ENCODE measurements around the gene KLHL15. TPM values are rescaled to one million over a fixed set of nuclear protein-coding genes. Genes with fewer than 3 reads are reported as not detected.

Gene KLHL15
- total and polyA plus RNA-seq, 2 donors (not counting 3 experiments of a cell fraction or from before 2014, with no cell fraction given), result 1.4 to 3.6 TPM

GRCh38 chrX:23989689-23990088 is 37.3 kb downstream of the KLHL15 start:
- BruUV-seq (replicated peaks), result no TSS peak
- no peak for FAIRE-seq
- Histone ChIP-seq H3K27me3 (ENCODE audit: control insufficient read depth in 2 of 2, insufficient read depth in 2 of 2, low read length in 2 of 2) (no peaks in the 10 kb centered on the region), H3K4me2 (ENCODE audit: insufficient read depth, low read length) (no peak overlapping the region), H3K9ac (replicated peaks; ENCODE audit: extremely low read depth, insufficient read depth, low read length) (no peak overlapping the region), H3K79me2 (ENCODE audit: control insufficient read depth, insufficient read depth, low read length) (no peaks in the 10 kb centered on the region), H3K4me1 (ENCODE audit: control insufficient read depth, extremely low read depth, insufficient read depth, low read length) (peaks cover 7% of the 10 kb centered on the region), H3K36me3 (ENCODE audit: control insufficient read depth in 2 of 2, extremely low read depth in 1 of 2, insufficient read depth in 2 of 2, low read length in 2 of 2) (no peaks in the 10 kb centered on the region), H3K9me1 (replicated peaks; ENCODE audit: control insufficient read depth, extremely low read depth, insufficient read depth, low read length) (no peaks in the 10 kb centered on the region), H4K20me1 (replicated peaks; ENCODE audit: control insufficient read depth, extremely low read depth, insufficient read depth, low read length) (no peaks in the 10 kb centered on the region), H3K9me3 (replicated peaks; ENCODE audit: control insufficient read depth, insufficient read depth, low read length) (no peaks in the 10 kb centered on the region), H2AFZ (ENCODE audit: low read depth, low read length) (no peak overlapping the region), H3K4me3 (replicated peaks in 1 of 3; ENCODE audit: insufficient read depth in 1 of 3, low read depth in 1 of 3, low read length in 3 of 3) (no peak overlapping the region), H3K27ac (ENCODE audit: insufficient read depth, low read depth, low read length) (no peak overlapping the region)
- intact Hi-C loops (cut with micrococcal nuclease) (no loop called here), dilution Hi-C loops (cut with MboI; ENCODE audit: extremely low pct_ligation_motif_present, low sequenced_read_pairs) (no loop called here)
- ChIA-PET POLR2A (no interaction called here), CTCF (no interaction called here)
- TF ChIP-seq CTCF (IDR thresholded peaks at IDR 0.05; ENCODE audit: extremely low read depth in 1 of 2, insufficient read depth in 1 of 2, low read depth in 1 of 2, low read length in 2 of 2) (no peak), POLR2A (IDR thresholded peaks at IDR 0.05; ENCODE audit: low read depth, low read length) (no peak), MAX (IDR thresholded peaks at IDR 0.05; ENCODE audit: insufficient read depth, insufficient read length) (no peak), POLR2AphosphoS5 (IDR thresholded peaks at IDR 0.05; ENCODE audit: insufficient read depth, low read depth, low read length) (no peak), MYC (IDR thresholded peaks at IDR 0.05; ENCODE audit: low read depth, low read length) (no peak), GATA2 (IDR thresholded peaks at IDR 0.05; ENCODE audit: insufficient read depth, insufficient read length, low read depth, low read length) (no peak), EZH2 (IDR thresholded peaks at IDR 0.05; ENCODE audit: borderline replicate concordance, low read depth, low read length, severe bottlenecking) (no peak), JUN (IDR thresholded peaks at IDR 0.05; ENCODE audit: borderline replicate concordance, insufficient read depth, insufficient read length, low read depth) (no peak), FOS (IDR thresholded peaks at IDR 0.05; ENCODE audit: borderline replicate concordance, insufficient read depth, low read length) (no peak)
- no peak for DNase-seq (ENCODE audit: low read depth, low spot score)
